Activated CD8-positive, alpha-beta memory T cell treated with anti-CD3 and anti-CD28 coated beads for 24 hours (primary cell): ENCODE data around the gene MBTPS2.
"Not testable (repeated sequence)": the region's sequence is repeated elsewhere in the genome, so short reads cannot be mapped to it uniquely, and the experiment has no call there.

Experiments used
- DNase-seq: peaks from one replicate; pipeline ENCODE4 v3.0.0-alpha.2; 2020

The MBTPS2 gene

GRCh38 chrX:21839334-21840192, at the start of gene MBTPS2:
MBTPS2 (plus strand) TSS chrX:21839617; CDS start chrX:21839735, 118 bp downstream.
- peak; percentile 91 for DNase-seq

- no peak for DNase-seq
Measured at GRCh38 chrX:21798677-21799219, 40.7 kb upstream of the MBTPS2 start.

GRCh38 chrX:21799767-21800166, 39.6 kb upstream of the MBTPS2 start:
- no peak for DNase-seq

GRCh38 chrX:21800344-21800770, 39.1 kb upstream of the MBTPS2 start:
- DNase-seq, result no peak

GRCh38 chrX:21802054-21802670, 37.3 kb upstream of the MBTPS2 start:
- no peak for DNase-seq

- DNase-seq, result no peak
Measured at GRCh38 chrX:21802839-21803238, 36.6 kb upstream of the MBTPS2 start.

GRCh38 chrX:21806691-21807090, 32.7 kb upstream of the MBTPS2 start:
- no peak for DNase-seq

GRCh38 chrX:21811832-21812231, 27.6 kb upstream of the MBTPS2 start:
- no peak for DNase-seq

GRCh38 chrX:21812628-21813027, 26.8 kb upstream of the MBTPS2 start:
- no peak for DNase-seq

GRCh38 chrX:21813612-21814368, 25.6 kb upstream of the MBTPS2 start:
- no peak for DNase-seq

GRCh38 chrX:21816136-21816535, 23.3 kb upstream of the MBTPS2 start:
- no peak for DNase-seq

GRCh38 chrX:21820170-21820569, 19.2 kb upstream of the MBTPS2 start:
- DNase-seq, result not testable (repeated sequence)

GRCh38 chrX:21821875-21822274, 17.5 kb upstream of the MBTPS2 start:
- DNase-seq, result no peak

- DNase-seq, result no peak
Measured at GRCh38 chrX:21831496-21831895, 7.9 kb upstream of the MBTPS2 start.

GRCh38 chrX:21837056-21837455, 2.4 kb upstream of the MBTPS2 start:
- no peak for DNase-seq

- no peak for DNase-seq
Measured at GRCh38 chrX:21838937-21839333, 482 bp upstream of the MBTPS2 start.

GRCh38 chrX:21840193-21840545, 752 bp downstream of the MBTPS2 start:
- no peak for DNase-seq

GRCh38 chrX:21843179-21843578, 3.8 kb downstream of the MBTPS2 start:
- no peak for DNase-seq

- no peak for DNase-seq
Measured at GRCh38 chrX:21845096-21845495, 5.7 kb downstream of the MBTPS2 start.

- DNase-seq, result no peak
Measured at GRCh38 chrX:21847342-21847741, 7.9 kb downstream of the MBTPS2 start.

- DNase-seq, result no peak
Measured at GRCh38 chrX:21853578-21853977, 14.2 kb downstream of the MBTPS2 start.

GRCh38 chrX:21855937-21856415, 16.6 kb downstream of the MBTPS2 start, which contains the start of gene YY2:
YY2 (plus strand) TSS chrX:21855987; CDS start chrX:21856485, 498 bp downstream.
- no peak for DNase-seq

GRCh38 chrX:21856504-21856903, 17.1 kb downstream of the MBTPS2 start:
- no peak for DNase-seq
